HL-60 (cell line): ENCODE results near the gene STX18.

Source experiments
- DNase-seq, 2 experiments: peaks; one replicate each; pipeline ENCODE4 v3.0.0-alpha.2; 2010 to 2020; ENCODE audit warnings: low read depth in 1 of 2, low spot score in 1 of 2
- H3K27ac ChIP-seq: fragments of 250-450 bp; sonication (Bioruptor Pico); replicated peaks from 2 replicates; pipeline ENCODE4 v1.5.1; 2020; ENCODE audit warnings: mild to moderate bottlenecking, moderate library complexity
- H3K27me3 ChIP-seq: fragments of 250-450 bp; sonication (Bioruptor Pico); 2 replicates; pipeline ENCODE4 v1.5.1; 2021; ENCODE audit warnings: mild to moderate bottlenecking, moderate library complexity; ENCODE audit not compliant: insufficient read depth, poor library complexity, severe bottlenecking
- H3K4me3 ChIP-seq: replicated peaks from 2 replicates; pipeline ENCODE4 v1.5.1; 2011; ENCODE audit warnings: mild to moderate bottlenecking, control low read depth, low read length; ENCODE audit not compliant: insufficient read depth
- GABPA ChIP-seq: IDR thresholded peaks from 2 replicates; pipeline ENCODE4 v1.6.1; 2012; ENCODE audit warnings: low read depth
- POLR2AphosphoS5 ChIP-seq: IDR thresholded peaks from 2 replicates; pipeline ENCODE4 v1.6.1; 2012; ENCODE audit warnings: low read depth
- SPI1 ChIP-seq: IDR thresholded peaks from 2 replicates; pipeline ENCODE4 v1.6.1; 2012; ENCODE audit warnings: low read depth, mild to moderate bottlenecking, borderline replicate concordance
- TF ChIP-seq, protein P1 (sequence below): IDR thresholded peaks from one replicate; pipeline ENCODE4 v1.5.1; 2011; ENCODE audit warnings: low read length, control low read depth, inconsistent platforms; ENCODE audit not compliant: insufficient read depth
- TF ChIP-seq, protein P2 (sequence below): IDR thresholded peaks from 2 replicates; pipeline ENCODE4 v1.6.1; 2012; ENCODE audit warnings: low read depth; ENCODE audit not compliant: insufficient replicate concordance

STX18 gene

GRCh38 chr4:4496592-4497372 lies 45.1 kb downstream of the STX18 start:
- H3K27me3 ChIP-seq: no peaks in the 10 kb centered on the region
- TF ChIP-seq SPI1: no peak
- TF ChIP-seq, protein P1, sequence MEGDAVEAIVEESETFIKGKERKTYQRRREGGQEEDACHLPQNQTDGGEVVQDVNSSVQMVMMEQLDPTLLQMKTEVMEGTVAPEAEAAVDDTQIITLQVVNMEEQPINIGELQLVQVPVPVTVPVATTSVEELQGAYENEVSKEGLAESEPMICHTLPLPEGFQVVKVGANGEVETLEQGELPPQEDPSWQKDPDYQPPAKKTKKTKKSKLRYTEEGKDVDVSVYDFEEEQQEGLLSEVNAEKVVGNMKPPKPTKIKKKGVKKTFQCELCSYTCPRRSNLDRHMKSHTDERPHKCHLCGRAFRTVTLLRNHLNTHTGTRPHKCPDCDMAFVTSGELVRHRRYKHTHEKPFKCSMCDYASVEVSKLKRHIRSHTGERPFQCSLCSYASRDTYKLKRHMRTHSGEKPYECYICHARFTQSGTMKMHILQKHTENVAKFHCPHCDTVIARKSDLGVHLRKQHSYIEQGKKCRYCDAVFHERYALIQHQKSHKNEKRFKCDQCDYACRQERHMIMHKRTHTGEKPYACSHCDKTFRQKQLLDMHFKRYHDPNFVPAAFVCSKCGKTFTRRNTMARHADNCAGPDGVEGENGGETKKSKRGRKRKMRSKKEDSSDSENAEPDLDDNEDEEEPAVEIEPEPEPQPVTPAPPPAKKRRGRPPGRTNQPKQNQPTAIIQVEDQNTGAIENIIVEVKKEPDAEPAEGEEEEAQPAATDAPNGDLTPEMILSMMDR: no peak
- TF ChIP-seq POLR2AphosphoS5: no peak
- TF ChIP-seq GABPA: no peak
- TF ChIP-seq, protein P2, sequence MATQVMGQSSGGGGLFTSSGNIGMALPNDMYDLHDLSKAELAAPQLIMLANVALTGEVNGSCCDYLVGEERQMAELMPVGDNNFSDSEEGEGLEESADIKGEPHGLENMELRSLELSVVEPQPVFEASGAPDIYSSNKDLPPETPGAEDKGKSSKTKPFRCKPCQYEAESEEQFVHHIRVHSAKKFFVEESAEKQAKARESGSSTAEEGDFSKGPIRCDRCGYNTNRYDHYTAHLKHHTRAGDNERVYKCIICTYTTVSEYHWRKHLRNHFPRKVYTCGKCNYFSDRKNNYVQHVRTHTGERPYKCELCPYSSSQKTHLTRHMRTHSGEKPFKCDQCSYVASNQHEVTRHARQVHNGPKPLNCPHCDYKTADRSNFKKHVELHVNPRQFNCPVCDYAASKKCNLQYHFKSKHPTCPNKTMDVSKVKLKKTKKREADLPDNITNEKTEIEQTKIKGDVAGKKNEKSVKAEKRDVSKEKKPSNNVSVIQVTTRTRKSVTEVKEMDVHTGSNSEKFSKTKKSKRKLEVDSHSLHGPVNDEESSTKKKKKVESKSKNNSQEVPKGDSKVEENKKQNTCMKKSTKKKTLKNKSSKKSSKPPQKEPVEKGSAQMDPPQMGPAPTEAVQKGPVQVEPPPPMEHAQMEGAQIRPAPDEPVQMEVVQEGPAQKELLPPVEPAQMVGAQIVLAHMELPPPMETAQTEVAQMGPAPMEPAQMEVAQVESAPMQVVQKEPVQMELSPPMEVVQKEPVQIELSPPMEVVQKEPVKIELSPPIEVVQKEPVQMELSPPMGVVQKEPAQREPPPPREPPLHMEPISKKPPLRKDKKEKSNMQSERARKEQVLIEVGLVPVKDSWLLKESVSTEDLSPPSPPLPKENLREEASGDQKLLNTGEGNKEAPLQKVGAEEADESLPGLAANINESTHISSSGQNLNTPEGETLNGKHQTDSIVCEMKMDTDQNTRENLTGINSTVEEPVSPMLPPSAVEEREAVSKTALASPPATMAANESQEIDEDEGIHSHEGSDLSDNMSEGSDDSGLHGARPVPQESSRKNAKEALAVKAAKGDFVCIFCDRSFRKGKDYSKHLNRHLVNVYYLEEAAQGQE: no peak

GRCh38 chr4:4494882-4495281 lies 47.0 kb downstream of the STX18 start:
- Histone ChIP-seq H3K27me3 (no peaks in the 10 kb centered on the region), H3K4me3 (no peak overlapping the region), H3K27ac (no peak overlapping the region)
- DNase-seq: no peak
- TF ChIP-seq POLR2AphosphoS5: no peak
- TF ChIP-seq, protein P2: no peak
- TF ChIP-seq, protein P1: no peak
- TF ChIP-seq SPI1: no peak
- no peak for TF ChIP-seq GABPA

More at GRCh38 chr4:4496592-4497372, 45.1 kb downstream of the STX18 start:
- DNase-seq: no peak
- Histone ChIP-seq H3K27ac (no peak overlapping the region), H3K4me3 (no peak overlapping the region)

GRCh38 chr4:4492161-4492847 lies 49.5 kb downstream of the STX18 start:
- Histone ChIP-seq H3K27me3 (no peaks in the 10 kb centered on the region), H3K4me3 (no peak overlapping the region), H3K27ac (no peak overlapping the region)
- DNase-seq: no peak
- TF ChIP-seq GABPA (no peak), POLR2AphosphoS5 (no peak), SPI1 (no peak)
- TF ChIP-seq, protein P2: no peak
- TF ChIP-seq, protein P1: no peak
